ENCODE results near the gene CEP70.
"Not testable (repeated sequence)": the region's sequence is repeated elsewhere in the genome, so short reads cannot be mapped to it uniquely, and the experiment has no call there.

CEP70 gene, protein sequence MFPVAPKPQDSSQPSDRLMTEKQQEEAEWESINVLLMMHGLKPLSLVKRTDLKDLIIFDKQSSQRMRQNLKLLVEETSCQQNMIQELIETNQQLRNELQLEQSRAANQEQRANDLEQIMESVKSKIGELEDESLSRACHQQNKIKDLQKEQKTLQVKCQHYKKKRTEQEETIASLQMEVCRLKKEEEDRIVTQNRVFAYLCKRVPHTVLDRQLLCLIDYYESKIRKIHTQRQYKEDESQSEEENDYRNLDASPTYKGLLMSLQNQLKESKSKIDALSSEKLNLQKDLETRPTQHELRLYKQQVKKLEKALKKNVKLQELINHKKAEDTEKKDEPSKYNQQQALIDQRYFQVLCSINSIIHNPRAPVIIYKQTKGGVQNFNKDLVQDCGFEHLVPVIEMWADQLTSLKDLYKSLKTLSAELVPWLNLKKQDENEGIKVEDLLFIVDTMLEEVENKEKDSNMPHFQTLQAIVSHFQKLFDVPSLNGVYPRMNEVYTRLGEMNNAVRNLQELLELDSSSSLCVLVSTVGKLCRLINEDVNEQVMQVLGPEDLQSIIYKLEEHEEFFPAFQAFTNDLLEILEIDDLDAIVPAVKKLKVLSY

DNA sequence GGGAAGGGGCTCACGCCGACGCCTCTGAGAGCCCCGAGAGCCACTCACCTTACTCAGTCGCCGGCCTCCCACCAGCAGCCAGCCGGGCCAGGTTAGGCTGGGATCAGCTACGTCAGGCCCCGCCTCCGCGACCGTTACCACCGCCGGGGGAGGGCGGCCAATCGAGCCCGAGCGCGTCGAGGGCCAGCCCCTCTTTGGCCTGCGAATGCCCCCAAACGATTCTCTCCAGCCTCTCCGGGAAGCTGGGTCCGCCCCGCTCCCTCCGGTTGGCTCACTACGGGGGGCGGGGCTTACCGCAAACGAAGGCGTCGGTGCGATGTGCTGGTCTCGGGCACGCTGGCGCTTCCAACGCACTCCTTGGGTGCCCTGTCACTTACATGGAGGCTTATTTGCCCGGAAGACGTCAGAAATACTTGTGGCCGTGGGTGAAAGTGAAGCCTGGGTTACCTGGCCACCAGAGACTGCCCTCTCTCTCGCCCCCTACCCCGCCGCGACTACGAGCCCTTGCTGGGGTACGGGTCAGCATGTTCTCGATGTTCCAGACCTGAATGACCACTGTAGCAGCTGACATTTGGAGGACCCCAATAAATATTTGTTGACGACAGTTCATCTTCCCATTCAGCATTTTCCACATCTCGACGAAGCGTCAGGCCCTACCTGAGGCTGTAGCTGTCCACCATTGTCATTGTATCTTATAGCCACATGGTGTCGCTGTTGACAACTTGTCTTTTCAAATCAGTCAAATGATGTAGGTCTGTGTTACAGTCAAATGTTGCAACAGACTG is at the start of gene CEP70:
CEP70 (minus strand) TSS at position 111 of the 785 bp plus-strand sequence. CDS start 21,333 bp downstream, outside the sequence.
- DNase-seq, result peak; percentile 81

DNA sequence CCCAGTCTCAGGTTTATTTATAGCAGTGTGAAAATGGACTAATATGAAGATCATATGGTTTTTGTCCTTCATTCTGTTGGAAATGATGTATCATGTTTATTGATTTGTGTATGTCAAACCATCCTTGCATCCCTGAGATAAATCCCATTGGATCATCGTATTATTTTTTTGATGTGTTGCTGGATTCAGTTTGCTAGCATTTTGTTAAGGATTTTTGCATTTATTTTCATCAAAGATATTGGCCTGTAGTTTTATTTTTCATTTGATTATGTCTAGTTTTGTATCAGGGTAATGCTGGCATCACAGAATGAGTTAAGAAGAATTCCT is 48.8 kb upstream of the CEP70 start:
- no peak for DNase-seq

DNA sequence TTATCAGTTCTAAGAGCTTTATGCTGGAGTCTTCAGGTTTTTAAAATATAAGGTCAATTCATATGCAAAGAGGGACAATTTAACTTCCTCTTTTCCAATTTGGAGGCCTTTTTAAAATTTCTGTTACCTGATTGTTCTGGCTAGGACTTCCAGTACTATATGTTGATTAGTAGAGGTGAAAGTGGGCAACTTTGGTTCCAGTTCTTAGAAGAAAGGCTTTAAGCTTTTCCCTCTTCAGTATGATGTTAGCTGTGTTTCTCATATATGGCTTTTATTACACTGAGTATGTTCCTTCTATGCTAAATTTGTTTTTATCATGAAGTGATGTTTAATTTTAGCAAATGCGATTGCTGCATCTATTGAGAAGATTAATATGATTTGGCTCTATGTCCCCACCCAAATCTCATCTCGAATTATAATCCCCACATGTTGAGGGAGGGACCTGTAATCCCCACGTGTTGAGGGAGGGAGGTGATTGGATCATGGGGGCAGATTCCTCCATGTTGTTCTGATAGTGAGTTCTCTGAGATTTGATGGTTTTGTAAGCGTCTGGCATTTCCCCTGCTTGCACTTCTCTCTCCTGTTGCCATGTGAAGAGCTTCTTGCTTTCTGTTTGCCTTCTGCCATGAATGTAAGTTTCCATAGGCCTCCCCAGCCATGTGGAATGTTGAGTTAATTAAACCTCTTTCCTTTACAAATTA is 48.3 kb upstream of the CEP70 start:
- DNase-seq, result no peak

DNA sequence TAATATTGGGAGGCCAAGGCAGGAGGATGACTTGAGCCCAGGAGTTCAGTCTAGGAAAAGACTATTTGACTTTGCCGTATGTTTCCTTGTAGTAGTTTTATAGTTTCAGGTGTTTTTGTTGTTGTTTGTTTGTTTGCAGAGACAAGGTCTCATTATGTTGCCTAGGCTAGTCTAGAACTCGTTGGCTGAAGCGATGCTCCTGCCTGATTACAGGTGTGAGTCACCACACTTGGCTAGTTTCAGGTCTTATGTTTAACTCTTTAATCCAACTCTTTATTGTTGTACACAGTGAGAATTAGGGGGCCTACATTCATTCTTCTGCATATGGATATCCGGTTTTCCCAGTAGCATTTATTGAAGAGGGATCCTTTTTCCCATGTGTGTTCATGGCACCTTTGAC is 46.5 kb upstream of the CEP70 start:
- DNase-seq, result no peak

DNA sequence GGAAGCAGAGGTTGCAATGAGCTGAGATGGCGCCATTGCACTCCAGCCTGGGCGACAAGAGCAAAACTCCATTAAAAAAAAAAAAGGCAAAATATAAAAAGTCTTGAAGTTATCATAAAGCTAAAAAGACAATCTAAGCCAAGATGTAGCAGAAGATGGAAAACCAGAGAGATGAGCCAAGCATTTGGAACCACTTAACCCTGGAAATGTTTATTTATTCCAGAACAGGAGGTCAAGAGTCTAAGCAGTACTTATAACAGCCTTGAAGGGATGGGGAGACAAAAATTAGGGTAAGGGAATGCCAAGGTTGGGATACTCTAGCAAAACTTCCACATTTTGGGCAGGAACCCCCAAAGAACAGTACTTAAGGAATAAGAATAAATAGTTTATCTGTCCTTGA is 44.6 kb upstream of the CEP70 start:
- no peak for DNase-seq

DNA sequence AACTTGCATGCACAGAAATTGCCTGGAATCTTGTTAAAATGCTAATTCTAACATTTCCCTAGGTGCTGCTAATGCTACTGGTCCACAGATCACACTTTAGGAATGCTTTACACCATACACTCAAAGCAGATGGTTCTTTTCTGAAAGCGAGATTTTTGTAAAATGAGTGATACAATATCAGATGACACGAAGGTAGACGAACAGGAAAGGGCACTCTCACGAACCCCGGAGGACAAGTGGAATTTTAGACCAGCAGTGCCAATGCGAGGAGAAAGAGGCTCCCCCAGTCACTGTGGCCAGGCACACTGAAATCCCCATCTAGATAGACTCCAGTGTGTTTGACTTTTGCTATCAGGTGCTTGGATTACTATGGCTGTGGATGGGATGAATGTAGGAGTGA is 35.5 kb upstream of the CEP70 start:
- no peak for DNase-seq

DNA sequence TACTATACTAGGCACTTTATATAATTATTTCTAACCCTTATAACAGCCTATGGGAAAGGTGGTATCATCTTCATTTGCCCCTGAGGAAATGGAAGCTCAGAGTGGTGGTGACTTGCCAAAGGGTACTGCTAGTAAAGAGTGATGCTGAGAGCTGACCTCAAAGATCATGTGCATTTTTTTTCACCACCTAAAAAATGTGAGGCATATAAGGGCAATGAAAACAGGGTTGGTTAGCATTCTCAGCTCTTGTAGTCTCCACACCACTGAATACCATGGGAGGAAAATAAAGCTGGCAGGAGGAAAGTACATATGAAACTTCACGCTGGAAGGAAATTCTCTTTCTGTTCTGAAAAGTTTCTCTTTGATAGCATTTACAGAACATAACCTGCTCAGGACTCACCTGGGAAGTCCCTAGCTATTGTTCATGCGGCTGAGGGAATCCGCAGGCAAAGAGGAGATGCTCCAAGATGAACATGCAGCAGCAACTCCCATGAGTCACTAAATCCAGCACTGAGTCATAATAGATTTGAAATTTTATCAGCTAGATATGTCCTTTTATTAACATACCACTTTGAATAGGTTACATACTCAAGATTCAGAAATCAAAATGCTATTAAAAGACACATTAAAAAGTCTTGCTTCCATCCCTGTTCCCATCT is 31.8 kb upstream of the CEP70 start:
- DNase-seq, result no peak

DNA sequence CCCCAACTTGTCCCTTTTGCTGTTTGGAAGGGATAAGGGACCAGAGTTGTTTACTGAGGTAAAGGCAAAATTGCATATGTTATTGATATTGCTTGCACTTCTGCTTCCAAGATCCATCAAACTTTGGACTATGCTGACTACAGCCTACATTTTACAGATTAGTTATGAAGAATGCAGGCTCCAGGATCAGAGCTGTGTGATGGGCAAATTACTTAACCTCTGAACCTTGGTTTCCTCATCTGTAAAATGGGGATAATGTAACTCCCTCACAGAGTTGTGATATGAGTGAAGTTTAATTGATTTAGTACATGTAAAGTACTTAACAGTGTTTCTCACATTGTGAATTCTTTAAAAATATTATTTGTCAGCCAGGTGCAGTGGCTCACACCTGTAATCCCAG is 30.5 kb upstream of the CEP70 start:
- DNase-seq, result no peak

DNA sequence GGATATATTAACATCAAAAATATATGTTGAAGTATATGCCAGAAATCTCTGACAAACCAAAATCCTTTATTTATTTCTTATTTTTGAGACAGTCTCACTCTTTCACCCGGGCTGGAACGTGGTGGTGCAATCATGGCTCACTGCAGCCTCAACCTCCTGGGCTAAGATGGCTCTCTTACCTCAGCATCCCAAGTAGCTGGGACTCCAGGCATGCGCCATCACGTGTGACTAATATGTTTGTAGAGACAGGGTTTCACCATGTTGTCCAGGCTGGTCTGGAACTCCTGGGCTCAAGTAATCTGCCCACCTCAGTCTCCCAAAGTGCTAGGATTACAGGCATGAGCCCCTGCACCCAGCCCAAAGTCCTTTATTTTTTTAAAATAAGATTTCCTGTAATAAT is 26.4 kb upstream of the CEP70 start:
- DNase-seq, result no peak

DNA sequence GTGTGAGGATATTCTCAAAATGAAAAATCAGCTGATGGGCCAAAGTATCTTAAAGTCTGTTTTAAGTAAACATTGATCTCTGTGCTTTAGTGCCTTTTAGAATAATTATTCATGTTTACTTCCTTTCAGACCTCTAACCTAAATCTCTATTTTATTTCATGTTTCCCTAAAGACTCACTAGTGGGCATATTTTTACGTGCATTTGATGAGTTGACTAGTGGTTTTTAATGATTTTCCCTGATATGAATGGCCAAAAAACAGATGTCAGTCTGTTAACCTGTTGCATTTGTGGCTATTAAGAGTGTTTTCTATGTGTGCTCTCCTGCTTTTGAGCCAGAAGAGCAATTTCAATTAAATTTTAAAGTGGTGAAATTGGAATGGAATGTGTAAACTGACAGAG is 21.4 kb upstream of the CEP70 start:
- no peak for DNase-seq

DNA sequence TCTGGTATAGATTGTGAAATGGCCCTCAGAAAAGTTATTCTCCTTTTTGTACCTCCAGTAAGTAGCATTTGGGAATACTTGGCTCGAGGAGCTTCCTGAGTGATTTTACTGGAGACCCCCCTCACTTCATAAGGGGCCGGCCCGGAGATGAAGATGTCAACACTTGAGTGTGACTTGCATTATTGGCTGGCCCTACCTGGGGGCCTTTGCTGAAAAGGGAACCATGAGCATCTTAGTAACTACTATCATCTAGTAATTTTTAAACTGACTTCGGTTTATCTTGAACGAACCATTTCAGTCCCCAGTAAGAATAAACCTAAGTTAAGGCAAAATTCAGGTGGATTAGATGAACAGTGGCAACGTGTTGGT is 15.8 kb upstream of the CEP70 start:
- DNase-seq, result no peak

DNA sequence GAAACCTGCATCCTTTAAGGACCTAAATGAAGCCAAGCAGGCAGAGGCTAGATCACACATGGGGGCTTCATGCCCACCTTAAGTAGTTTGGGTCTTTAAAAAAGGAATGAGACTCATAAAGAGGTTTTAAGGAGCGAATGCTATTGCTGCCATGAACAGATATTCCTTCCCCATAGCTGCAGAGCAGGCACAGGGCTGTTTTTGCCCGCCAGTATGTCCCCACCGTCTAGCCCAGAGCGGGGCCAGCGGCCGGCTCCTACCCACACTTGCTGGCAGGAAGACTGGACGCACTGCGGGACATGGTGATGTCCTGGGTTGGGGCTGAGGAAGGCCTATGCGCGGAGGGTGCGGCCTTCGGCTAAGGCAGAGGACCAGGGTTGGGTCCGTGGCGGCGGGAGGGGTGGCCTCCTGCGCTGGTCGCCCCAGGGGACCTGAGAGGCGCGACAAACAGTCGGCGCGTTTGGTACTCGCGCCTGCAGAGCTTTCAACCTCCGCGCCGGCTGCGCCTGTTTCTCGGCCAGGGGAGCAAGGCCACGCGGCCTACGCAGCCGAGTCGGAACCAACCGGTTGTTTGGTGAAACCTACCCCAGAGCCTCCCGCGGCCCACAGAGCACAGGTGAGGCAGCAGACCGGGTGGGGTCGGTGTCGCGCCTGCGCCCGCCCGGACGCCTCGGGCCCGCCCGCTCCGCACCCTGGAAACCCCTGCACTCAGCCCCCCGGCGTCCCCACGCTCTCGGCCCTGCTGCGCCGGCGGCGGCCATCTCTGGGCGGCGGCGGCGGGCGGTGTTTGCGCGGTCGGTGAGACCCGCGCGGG is 14.5 kb upstream of the CEP70 start, which contains the start of gene FAIM:
FAIM (plus strand) TSS at position 450 of the 814 bp plus-strand sequence. CDS start 10,956 bp downstream, outside the sequence.
- peak; percentile 58 for DNase-seq

DNA sequence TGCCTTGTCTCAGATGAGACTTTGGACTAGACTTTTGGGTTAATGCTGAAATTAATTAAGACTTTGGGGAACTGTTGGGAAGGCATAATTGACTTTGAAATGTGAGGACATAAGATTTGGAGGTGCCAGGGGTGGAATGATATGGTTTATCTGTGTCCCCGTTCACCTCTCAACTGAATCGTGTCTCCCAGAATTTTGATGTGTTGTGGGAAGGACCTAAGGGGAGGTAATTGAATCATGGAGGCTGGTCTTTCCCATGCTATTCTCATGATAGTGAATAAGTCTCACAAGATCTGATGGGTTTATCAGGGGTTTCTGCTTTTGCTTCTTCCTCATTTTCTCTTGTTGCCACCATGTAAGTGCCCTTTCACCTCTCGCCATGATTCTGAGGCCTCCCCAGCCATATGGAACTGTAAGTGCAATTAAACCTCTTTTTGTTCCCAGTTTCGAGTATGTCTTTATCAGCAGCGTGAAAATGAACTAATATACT is 10.1 kb upstream of the CEP70 start:
- DNase-seq, result not testable (repeated sequence)

DNA sequence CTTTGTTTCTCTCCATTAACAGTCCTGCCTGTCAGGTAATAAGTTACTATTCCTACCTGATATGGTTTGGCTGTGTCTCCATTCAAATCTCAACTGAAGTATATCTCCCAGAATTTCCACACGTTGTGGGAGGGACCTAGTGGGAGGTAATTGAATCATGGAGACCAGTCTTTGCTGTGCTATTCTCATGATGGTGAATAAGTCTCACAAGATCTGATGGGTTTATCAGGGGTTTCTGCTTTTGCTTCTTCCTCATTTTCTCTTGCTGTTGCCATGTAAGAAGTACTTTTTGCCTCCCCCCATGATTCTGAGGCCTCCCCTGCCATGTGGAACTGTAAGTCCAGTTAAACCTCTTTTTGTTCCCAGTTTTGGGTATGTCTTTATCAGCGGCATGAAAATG is 7.6 kb upstream of the CEP70 start:
- not testable (repeated sequence) for DNase-seq

DNA sequence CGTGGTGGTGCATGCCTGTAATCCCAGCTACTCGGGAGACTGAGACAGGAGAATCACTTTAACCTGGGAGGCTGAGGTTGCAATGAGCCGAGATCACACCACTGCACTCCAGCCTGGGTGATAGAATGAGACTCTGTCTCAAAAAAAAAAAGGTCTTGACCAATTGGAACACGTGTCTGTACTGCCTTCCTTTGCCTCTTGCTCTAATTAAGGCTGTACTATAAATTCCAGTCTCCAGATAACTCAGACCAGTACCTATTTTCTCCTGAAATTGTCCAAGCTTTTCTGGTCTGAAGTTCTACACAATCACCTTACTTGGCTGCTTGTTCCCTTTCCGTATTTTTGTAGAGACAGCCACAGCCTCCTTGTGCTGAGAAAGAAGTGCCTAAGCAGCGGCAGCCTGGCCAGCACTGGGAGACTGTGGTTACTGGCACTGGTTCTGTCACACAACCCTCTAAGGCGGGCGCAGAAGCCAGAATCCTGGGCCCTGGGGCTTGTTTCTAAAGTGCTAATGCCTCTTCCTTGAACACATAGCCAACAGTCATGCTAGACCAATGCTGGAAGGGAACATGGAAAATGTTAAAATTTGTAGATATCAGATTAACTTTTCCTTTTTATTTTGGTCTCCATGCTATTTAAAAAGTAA is 6.2 kb upstream of the CEP70 start:
- DNase-seq, result no peak

DNA sequence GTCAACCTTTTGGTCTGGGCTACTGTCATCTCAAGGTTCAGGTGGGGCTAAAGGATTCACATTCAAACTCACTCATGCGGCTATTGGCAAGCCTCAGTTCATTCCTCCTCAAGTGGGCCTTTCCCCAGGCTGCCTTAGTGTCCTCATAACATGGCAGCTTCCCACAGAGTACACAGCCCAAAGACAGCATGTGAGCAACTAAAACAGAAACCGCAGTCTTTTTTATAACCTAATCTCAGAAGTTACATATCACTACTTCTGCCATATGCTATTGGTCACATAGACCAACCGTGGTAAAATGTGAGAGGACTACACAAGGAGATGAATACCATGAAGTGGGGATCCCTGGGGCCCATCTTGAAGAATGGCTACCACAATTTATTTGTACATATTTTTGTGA is 4.5 kb upstream of the CEP70 start:
- DNase-seq, result no peak

DNA sequence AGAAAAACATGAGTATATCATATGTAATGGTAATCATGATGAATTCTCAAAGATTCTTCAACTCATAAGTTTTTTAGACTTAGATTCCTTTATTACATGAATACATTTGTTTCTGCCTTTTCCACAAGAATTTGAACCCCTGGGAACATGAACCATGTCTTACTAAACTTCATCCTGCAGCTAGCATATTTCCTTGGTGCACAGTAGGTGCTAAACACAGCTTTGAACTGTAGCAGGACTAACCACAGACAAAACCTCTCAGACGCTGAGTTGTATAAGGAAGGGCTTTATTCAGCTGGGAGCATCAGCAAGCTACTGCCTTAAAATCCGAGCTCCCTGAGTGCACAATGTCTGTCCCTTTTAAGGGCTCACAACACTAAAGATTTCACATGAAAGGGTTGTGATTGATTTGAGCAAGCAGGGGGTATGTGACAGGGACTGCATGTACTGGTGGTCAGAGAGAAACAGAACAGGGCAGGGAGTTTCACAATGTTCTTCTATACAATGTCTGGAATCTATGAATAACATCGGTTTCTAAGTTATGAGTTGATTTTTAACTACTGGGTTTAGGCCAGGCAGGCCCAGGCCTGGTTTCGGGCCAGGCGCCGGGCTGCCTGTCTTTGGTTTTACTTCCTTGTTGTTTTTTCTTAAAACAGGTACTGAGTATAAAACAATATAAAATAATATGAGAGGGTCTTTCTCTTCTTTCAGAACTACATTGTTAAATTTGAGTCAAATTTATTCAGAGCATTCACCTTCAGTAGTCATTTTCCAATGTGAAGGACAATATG is 3.3 kb upstream of the CEP70 start:
- not testable (repeated sequence) for DNase-seq

DNA sequence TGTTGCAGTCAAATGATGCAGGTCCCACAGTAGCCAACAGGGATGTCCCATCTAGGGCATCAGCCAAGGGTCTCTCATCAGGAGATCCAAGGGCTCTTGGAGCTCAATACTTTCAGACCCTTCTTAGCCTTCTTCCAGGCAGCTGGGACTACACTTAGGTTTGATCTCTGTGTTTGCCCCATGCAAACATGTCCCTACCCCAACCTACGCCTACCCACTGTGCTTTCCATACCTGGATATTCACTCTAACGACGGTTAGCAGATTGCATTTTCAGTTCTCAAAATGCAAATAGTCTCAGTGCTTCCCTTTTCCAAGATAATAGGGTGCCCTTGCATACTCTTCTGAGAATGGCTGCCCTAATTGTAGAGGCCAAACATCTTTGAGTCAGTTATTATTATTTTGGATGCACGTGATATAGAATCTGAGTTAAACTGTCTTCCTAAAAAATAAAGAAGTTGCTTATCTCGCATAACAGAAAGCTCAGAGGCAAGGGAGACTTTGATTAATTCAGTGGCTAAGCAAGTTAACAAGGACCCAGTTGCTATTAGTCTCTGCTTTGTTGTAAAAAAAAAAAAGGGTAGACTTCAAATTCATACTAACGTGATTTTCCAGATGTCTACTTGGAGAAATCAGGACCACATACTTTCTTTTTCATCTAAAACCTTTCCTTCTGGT is 1.0 kb upstream of the CEP70 start:
- DNase-seq, result no peak

DNA sequence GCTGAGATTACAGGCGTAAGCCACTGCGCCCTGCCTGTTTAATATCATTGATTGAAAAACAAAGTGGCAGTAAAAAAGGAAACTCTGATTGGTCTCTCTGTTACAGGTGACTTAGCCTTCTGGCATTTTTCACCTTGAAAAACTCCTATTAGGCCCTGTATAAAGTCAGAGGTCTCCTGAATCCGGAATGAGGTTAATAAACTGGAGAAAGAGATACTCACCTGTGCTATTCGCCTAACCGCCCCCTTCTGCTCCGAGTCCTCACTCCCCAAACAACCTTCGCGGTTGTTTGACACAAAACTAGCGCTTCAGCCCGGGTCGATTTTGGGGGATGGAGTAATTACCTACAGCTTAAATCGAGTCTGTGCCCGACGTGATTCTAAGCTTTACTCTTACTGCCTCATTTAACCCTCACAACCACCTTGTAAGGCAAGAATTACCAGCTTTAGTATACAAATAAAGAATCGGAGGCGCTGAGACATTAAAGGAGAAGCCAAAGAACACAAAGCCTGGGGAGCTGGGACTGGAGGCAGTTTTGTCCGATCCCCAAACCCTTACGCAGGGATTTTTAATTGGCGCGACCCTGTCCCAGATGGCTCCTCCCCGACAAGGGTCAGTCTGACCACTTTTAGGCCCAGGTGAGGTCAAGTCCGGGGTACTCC is 441 bp downstream of the CEP70 start:
- DNase-seq, result no peak
